Fibroblast of pulmonary artery (primary cell): ENCODE results near the gene RPS27.
A peak's percentile ranks its signal among the peaks of the same experiment; 100 is the strongest.

ENCODE experiments used
- DNase-seq: peaks from one replicate; pipeline ENCODE4 v3.0.0-alpha.2; 2010; ENCODE audit warnings: low read depth
- H3K4me3 ChIP-seq: replicated peaks from 2 replicates; pipeline ENCODE4 v1.5.1; 2011; ENCODE audit warnings: low read depth, mild to moderate bottlenecking, control low read depth, low read length, moderate library complexity
- TF ChIP-seq, protein P1 (sequence below): IDR thresholded peaks from 2 replicates; pipeline ENCODE4 v1.5.1; 2011; ENCODE audit warnings: mild to moderate bottlenecking, control low read depth, low read length, inconsistent platforms; ENCODE audit errors: missing control alignments

The RPS27 gene

DNA sequence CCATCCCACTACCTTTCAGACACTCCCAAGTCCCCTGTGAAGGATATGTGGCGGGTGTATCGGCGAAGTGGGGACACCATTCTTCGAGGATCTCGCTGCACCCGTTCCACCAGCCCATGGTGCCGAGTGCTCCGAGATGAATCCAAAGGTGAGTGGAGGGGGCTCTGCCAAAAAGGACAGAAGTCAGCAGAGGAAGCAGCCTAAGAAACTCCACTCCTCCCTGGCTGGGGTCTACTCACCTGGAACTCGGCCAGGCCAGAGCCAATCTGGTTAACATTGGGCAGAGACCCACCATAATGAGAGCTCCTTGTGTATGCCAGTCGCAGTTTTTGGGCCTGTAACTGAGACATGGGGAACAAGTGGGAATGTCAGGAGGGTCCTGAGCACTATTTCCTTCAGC lies 35.7 kb upstream of the RPS27 start:
- TF ChIP-seq, protein P1, sequence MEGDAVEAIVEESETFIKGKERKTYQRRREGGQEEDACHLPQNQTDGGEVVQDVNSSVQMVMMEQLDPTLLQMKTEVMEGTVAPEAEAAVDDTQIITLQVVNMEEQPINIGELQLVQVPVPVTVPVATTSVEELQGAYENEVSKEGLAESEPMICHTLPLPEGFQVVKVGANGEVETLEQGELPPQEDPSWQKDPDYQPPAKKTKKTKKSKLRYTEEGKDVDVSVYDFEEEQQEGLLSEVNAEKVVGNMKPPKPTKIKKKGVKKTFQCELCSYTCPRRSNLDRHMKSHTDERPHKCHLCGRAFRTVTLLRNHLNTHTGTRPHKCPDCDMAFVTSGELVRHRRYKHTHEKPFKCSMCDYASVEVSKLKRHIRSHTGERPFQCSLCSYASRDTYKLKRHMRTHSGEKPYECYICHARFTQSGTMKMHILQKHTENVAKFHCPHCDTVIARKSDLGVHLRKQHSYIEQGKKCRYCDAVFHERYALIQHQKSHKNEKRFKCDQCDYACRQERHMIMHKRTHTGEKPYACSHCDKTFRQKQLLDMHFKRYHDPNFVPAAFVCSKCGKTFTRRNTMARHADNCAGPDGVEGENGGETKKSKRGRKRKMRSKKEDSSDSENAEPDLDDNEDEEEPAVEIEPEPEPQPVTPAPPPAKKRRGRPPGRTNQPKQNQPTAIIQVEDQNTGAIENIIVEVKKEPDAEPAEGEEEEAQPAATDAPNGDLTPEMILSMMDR: no peak
- DNase-seq: no peak
- H3K4me3 ChIP-seq: no peak overlapping the region

DNA sequence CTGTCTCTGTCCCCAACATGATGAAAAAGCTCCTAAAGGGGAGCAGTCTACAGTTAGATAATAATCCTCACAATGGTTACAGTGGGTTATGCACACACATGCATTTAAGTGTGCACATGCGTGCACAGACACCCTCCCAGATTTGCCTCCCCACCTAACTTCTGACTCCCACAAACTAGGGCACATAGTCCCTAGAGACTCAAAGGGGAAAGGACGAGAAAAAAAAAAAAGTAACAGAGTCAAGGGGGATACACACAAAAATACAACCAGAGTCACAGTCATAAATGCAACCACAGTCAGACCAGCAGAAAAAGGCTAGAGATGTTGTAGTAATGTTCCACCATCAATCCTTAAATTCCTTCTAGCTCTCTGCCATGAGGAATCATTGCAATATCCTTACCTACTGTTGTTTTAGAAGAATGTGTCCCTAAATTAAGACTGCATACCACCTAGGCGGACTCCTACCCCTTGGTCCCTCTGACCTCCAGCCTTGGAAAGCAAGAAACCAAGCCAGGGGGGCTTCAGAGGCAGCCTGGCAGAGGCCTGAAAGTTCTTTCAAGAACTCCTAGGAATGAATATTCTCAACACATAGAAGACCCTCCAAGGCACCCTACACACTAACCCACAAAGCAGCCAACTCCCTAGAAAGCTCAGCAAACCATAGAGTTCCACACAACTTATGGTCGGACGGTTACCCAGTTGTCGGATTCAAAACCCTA lies 33.4 kb upstream of the RPS27 start:
- no peak for DNase-seq
- TF ChIP-seq, protein P1: no peak

DNA sequence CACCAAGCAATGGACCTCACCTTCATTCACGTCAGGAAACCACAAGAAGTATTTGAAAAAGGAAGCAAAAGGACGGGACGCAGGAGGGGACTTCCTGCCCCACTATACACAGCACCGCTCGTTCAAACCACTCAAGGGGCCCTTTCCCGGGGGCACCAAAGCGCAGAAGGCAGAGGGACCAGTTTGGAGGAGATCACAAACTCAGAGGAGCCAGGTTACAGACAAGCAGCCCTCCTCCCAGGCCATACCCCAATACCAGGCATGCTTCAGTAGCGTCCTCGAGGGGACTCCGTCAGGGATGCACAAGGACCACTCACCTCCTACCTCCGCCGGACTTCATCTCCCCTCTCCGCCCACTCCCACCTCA lies 32.8 kb upstream of the RPS27 start:
- TF ChIP-seq, protein P1: no peak
- peak overlapping the region; percentile 68 for H3K4me3 ChIP-seq
- no peak for DNase-seq

More for the DNA sequence above, 33.4 kb upstream of the RPS27 start:
- H3K4me3 ChIP-seq: peak overlapping the region; percentile 68

DNA sequence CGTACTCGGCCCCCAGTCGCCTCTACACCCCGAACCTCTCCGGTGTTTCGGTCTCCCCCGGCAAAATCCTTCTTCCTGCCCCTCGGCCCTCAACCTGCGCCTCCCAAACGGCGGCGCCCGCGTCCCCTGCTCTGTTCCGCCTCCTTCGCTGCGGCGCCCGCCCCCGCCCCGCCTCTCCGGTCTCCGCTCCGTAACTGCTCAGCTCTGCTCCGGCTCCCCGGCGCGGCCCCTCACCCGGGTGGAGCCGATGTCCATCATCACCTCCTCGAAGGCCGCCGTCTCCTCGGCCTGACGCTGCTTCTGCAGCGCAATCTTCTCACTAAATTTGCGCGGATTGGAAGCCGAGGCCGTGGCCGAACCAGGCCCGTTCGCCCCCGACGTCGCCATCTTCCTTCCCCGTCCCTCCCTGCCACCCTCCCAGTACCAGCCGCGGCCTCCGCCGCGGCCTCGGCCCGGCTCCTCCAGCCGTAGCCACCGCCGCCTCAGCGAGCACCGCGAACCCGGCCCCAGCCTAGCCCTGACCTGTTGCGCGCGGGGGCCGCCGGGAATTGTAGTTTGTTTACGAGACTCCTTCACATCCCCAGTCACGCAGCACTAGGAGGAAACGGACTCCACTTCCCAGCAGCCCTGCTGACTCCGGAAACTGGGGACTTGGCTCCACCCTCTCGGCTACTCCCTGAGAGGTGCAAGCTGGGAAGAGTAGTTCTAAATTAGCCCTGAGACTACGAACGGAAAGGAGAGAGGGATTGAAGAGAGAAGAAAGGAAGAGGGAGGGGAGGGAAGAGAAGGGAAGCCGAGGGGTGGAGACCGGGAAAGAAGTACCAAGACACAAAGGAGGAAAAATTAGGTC lies 32.2 kb upstream of the RPS27 start, which contains the start of gene CRTC2:
Gene CRTC2 (minus strand): TSS at position 502 of the 850 bp plus-strand sequence. CDS start 115 bp downstream, at position 387.
- TF ChIP-seq, protein P1: no peak
- peak; percentile 99 for DNase-seq
- H3K4me3 ChIP-seq: peak within 1 kb of the TSS; percentile 68

DNA sequence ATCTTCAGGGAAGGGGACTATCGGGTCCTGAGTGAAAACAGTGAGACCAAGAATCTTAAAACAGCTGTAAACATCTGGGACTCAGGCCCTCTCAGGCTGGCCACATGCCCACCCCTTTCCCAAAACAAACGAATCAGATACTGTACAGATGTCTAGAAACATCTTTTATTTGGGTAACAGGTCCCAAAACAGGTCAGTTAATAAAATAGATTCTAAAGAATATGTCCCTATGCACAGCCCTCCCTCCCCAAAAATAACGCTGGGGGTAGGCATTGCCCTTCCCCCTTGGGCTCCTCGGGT lies 31.7 kb upstream of the RPS27 start:
- TF ChIP-seq, protein P1: no peak
- H3K4me3 ChIP-seq: peak overlapping the region; percentile 19
- no peak for DNase-seq

DNA sequence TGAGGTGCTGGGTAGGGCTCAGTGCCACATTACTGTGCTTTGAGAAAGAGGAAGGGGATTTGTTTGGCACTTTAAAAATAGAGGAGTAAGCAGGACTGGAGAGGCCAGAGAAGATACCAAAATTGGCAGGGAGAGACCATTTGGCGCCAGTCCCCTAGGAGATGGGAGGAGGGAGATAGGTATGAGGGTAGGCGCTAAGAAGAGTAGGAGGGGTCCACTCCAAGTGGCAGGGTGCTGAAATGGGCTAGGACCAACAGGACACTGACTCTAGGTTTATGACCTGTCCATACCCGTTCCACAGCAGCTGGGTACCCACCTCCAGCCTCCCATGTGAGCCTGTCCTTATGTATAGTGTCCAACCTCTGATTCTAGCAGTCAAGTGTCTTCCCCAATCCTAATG lies 31.1 kb upstream of the RPS27 start:
- TF ChIP-seq, protein P1: no peak
- no peak for DNase-seq
- H3K4me3 ChIP-seq: no peak overlapping the region
